ENCODE results near the gene GZMM. TPM values are rescaled to one million over a fixed set of nuclear protein-coding genes. Genes with fewer than 3 reads are reported as not detected.
A peak's percentile ranks its signal among the peaks of the same experiment; 100 is the strongest.

The GZMM gene
- total and polyA plus RNA-seq, 7 donors: 0.49 to 11.2 TPM; not detected in 5

DNA sequence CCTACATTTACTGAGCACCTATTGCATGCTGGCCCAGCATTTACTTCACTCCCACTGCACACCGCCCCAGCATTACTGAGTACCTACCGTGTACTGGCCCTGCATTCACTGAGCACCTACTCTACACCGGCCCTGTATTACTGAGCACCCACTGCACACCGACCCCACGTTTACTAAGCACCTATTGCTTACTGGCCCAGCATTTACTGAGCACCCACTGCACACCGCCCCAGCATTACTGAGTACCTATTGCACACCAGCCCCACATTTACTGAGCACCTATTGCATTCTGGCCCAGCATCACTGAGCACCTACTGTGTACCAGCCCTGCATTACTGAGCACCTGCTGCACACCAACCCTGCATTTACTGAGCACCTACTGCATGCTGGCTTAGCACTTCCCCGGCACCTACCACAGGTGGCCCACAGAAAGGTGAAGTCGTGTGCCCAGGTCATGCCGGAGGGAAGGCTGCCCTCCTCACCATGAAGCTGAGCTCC, 29.6 kb upstream of the GZMM start:
- H3K27me3 ChIP-seq: no peaks in the 10 kb centered on the region
- H3K4me1 ChIP-seq: peaks cover 0 to 23% (median 20%) of the 10 kb centered on the region in 4 donors
- WGBS, 2 donors: 93 to 97% methylated on average over 9 of the region's 9 CpGs
- no peak for DNase-seq
- peaks cover 0 to 7% (median 0%) of the 10 kb centered on the region in 4 donors for H3K36me3 ChIP-seq
- H3K9me3 ChIP-seq: no peaks in the 10 kb centered on the region
- intact Hi-C loops (cut with DNase I): no loop called here
- TF ChIP-seq POLR2AphosphoS5 (IDR thresholded peaks at IDR 0.05) (no peak), POLR2A (IDR thresholded peaks at IDR 0.05) (no peak), EP300 (IDR thresholded peaks at IDR 0.05) (no peak)
- TF ChIP-seq, protein P1, sequence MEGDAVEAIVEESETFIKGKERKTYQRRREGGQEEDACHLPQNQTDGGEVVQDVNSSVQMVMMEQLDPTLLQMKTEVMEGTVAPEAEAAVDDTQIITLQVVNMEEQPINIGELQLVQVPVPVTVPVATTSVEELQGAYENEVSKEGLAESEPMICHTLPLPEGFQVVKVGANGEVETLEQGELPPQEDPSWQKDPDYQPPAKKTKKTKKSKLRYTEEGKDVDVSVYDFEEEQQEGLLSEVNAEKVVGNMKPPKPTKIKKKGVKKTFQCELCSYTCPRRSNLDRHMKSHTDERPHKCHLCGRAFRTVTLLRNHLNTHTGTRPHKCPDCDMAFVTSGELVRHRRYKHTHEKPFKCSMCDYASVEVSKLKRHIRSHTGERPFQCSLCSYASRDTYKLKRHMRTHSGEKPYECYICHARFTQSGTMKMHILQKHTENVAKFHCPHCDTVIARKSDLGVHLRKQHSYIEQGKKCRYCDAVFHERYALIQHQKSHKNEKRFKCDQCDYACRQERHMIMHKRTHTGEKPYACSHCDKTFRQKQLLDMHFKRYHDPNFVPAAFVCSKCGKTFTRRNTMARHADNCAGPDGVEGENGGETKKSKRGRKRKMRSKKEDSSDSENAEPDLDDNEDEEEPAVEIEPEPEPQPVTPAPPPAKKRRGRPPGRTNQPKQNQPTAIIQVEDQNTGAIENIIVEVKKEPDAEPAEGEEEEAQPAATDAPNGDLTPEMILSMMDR (IDR thresholded peaks at IDR 0.05): no peak
- no peak overlapping the region for H3K27ac ChIP-seq
- H3K4me3 ChIP-seq: no peak overlapping the region

DNA sequence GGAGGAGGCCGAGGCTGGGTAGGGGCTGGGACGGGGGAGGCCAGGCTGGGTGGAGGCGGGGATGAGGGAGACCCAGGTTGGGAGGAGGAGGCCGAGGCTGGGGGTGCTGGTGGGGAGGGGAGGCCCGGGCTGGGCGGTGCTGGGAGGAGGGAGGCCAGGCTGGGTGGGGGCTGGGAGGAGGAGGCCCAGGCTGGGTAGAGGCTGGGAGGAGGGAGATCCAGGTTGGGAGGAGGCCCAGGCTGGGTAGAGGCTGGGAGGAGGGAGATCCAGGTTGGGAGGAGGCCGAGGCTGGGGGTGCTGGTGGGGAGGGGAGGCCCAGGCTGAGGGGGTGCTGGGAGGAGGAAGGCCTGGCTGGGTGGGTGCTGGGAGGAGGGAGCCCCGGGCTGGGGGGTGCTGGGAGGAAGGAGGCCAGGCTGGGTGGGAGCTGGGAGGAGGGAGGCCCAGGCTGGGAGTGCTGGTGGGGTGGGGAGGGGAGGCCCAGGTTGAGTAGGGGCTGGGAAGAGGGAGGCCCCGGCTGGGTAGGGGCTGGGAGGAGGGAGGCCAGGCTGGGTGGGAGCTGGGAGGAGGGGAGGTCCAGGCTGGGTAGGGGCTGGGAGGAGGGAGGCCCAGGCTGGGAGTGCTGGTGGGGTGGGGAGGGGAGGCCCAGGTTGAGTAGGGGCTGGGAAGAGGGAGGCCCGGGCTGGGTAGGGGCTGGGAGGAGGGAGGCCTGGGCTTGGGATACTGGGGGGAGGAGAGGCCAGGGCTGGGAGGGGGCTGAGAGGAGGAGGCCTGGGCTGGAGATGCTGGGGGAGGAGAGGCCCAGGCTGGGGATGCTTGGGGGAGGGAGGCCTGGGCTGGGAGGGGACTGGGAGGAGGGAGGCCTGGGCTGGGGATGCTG, 25.9 kb upstream of the GZMM start:
- Histone ChIP-seq H3K4me3 (no peak overlapping the region), H3K4me1 (peaks cover 0 to 6% (median 3%) of the 10 kb centered on the region in 4 donors), H3K36me3 (peaks cover 0 to 10% (median 0%) of the 10 kb centered on the region in 4 donors), H3K9me3 (no peaks in the 10 kb centered on the region), H3K27me3 (no peaks in the 10 kb centered on the region), H3K27ac (no peak overlapping the region)
- intact Hi-C loops (cut with DNase I): no loop called here
- TF ChIP-seq, protein P1 (IDR thresholded peaks at IDR 0.05): no peak
- TF ChIP-seq EP300 (IDR thresholded peaks at IDR 0.05) (no peak), POLR2AphosphoS5 (IDR thresholded peaks at IDR 0.05) (no peak), POLR2A (IDR thresholded peaks at IDR 0.05) (no peak)
- WGBS, 2 donors: 38 to 61% methylated on average over 10 of the region's 10 CpGs
- DNase-seq: peak; percentile 71

DNA sequence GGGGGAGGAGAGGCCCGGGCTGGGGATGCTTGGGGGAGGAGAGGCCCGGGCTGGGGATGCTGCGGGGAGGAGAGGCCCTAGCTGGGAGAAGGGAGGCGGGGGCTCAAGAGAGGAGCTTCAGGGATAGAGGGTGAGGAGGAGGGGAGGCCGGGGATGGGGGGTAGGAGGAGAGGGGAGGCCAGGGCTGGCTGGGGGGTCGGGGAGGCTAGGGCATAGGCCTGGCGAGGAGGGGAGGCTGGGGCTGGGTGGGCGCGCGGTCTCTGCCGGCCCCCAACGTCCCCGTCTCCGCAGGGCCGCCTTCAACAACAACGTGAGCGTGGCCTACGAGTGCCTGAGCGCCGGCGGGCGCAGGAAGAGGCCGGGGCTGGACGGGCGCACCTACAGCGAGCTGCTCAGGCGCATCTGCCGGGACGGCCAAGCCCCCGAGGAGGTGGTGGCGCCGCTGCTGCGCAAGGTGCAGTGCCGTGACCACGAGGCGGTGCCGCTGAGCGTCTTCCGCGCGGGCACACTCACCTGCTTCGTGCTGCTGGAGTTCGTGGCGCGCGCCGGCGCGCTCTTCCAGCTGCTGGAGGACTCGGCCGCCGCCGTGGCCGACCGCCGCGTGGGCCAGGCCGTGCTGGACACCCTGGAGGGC, 25.1 kb upstream of the GZMM start:
- TF ChIP-seq, protein P1 (IDR thresholded peaks at IDR 0.05): no peak
- TF ChIP-seq EP300 (IDR thresholded peaks at IDR 0.05): no peak
- no peak for TF ChIP-seq POLR2A (IDR thresholded peaks at IDR 0.05)
- no peak for TF ChIP-seq POLR2AphosphoS5 (IDR thresholded peaks at IDR 0.05)
- intact Hi-C loops (cut with DNase I): no loop called here
- 17 to 23% methylated on average over 58 of the region's 58 CpGs for WGBS, 2 donors
- Histone ChIP-seq H3K9me3 (no peaks in the 10 kb centered on the region), H3K4me1 (peaks cover 0 to 6% (median 0%) of the 10 kb centered on the region in 4 donors), H3K36me3 (peaks cover 0 to 10% (median 0%) of the 10 kb centered on the region in 4 donors), H3K27me3 (no peaks in the 10 kb centered on the region), H3K27ac (no peak overlapping the region), H3K4me3 (no peak overlapping the region)
- DNase-seq: peak; percentile 62

DNA sequence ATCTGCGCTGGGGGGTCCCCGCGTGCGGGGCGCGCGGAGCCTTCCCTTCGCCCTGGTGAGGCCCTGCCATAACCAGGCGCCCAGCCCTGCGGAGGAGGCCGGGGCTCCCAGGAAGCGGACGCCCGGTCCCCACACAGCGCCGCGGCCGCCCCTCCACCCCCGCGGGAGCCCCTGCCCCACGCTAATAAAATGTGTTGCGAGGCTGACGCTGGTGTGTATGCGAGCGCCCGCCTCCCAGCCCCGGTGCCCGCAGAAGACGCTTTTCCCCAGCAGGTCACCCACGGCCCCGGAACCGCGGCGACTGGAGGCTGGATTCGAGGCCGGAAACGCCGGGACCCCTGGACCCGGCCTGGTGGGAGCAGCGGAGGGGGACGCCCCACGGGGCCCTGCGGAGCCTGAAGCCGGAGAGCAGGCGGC, 24.4 kb upstream of the GZMM start:
- Histone ChIP-seq H3K27me3 (no peaks in the 10 kb centered on the region), H3K27ac (no peak overlapping the region), H3K9me3 (no peaks in the 10 kb centered on the region), H3K36me3 (peaks cover 0 to 10% (median 0%) of the 10 kb centered on the region in 4 donors), H3K4me1 (peaks cover 0 to 6% (median 0%) of the 10 kb centered on the region in 4 donors), H3K4me3 (no peak overlapping the region)
- intact Hi-C loops (cut with DNase I): no loop called here
- 84 to 86% methylated on average over 45 of the region's 45 CpGs for WGBS, 2 donors
- TF ChIP-seq POLR2A (IDR thresholded peaks at IDR 0.05) (no peak), EP300 (IDR thresholded peaks at IDR 0.05) (no peak), POLR2AphosphoS5 (IDR thresholded peaks at IDR 0.05) (no peak)
- no peak for DNase-seq

DNA sequence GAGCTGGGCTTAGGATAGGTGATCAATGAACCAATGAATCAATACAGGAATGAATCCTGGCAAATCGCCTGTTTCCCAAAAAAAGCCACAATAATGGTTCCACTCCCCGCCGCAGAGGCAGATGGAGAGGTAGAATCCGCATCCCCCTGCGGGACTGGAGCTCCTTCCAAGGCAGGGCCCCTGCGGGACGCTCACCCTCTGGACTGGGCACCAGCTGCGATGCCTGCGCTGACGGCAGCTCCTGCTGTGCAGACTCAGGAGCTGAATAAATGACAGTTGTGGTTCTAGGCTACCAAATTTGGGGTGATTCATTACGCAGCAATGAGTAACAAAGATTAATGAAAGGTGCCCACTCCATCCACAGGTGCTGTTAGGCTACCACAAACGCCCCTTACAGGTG, 21.1 kb upstream of the GZMM start:
- Histone ChIP-seq H3K4me1 (peaks cover 0 to 6% (median 0%) of the 10 kb centered on the region in 4 donors), H3K27me3 (peaks cover 0 to 17% (median 6%) of the 10 kb centered on the region in 3 donors), H3K27ac (no peak overlapping the region), H3K9me3 (no peaks in the 10 kb centered on the region), H3K36me3 (peaks cover 0 to 10% (median 0%) of the 10 kb centered on the region in 4 donors), H3K4me3 (no peak overlapping the region)
- TF ChIP-seq EP300 (IDR thresholded peaks at IDR 0.05): no peak
- no peak for TF ChIP-seq POLR2A (IDR thresholded peaks at IDR 0.05)
- TF ChIP-seq, protein P1 (IDR thresholded peaks at IDR 0.05): no peak
- no peak for TF ChIP-seq POLR2AphosphoS5 (IDR thresholded peaks at IDR 0.05)
- intact Hi-C loops (cut with DNase I): no loop called here
- WGBS, 2 donors: 95 to 97% methylated on average over 12 of the region's 12 CpGs
- no peak for DNase-seq
